DMS 273 (cell line): ENCODE results near the gene RGS3.
A peak's percentile ranks its signal among the peaks of the same experiment; 100 is the strongest.

ENCODE experiments used
- DNase-seq: peaks from one replicate; lab custom pipeline; 2025; ENCODE audit not compliant: unreplicated experiment; lab: John Stamatoyannopoulos, UW

RGS3 gene

GRCh38 chr9:113598451-113598850 is 134.9 kb downstream of the RGS3 start:
- no peak for DNase-seq

DNA sequence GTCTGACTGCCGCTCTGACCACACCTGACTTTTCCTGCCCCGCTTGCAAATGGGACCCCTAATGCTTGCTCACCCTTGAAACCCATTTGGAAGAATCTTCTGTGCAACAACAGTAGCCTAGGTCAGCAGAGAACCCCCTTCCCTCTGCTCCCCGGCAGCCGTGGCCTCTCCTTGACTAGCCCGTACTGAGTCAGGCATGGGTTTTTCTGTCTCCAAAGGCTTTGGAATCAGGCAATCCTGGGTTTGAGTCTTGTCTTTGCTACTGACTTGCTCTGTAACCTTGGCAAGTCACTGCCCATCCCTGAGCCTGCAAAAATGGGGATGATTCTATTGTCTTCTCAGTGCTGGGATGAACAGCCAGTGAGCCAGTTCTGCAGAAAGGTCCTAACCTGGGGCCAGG is 135.4 kb downstream of the RGS3 start:
- no peak for DNase-seq

- DNase-seq = peak; percentile 87
These were observed 136.1 kb downstream of the RGS3 start for GRCh38 chr9:113599646-113600022.

DNA sequence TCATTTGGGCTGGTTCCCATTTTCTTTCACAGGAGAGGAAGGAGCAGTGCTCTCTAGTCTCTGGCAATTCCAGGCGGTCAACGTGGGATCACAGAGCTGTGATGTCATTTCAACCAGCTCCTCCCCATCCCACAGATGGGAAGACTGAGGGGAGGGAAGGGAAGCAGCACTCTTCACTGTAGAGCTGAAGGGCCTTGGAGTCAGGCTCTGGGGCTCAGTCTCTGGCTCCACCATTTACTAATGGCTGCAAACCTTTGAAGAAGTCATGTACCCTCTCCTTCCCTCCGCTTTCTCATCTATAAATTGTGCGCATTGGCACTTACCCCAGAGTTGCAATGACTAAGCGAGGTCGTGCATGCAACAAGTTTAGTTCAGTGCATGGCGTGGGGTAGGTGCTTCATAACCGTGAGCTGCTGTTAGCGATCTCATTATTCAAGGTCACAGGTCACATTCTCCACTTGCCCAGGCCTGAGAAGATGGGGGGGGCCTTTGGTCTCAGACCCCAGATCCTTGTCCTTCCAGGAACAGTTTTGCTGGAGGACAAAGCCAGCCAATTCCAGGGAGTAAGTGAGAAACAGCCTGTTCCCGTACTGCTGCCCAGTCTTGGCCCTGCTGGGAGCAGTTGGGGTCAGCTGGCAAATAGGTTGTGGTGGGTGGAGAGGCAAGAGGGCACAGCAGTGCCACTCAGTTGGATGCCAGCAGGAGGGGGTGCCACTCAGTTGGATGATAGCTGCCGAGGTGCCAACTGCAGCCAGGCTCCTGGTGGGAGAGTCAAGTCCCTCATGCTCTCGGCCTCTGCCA is 136.7 kb downstream of the RGS3 start:
- DNase-seq = peak; percentile 45

DNA sequence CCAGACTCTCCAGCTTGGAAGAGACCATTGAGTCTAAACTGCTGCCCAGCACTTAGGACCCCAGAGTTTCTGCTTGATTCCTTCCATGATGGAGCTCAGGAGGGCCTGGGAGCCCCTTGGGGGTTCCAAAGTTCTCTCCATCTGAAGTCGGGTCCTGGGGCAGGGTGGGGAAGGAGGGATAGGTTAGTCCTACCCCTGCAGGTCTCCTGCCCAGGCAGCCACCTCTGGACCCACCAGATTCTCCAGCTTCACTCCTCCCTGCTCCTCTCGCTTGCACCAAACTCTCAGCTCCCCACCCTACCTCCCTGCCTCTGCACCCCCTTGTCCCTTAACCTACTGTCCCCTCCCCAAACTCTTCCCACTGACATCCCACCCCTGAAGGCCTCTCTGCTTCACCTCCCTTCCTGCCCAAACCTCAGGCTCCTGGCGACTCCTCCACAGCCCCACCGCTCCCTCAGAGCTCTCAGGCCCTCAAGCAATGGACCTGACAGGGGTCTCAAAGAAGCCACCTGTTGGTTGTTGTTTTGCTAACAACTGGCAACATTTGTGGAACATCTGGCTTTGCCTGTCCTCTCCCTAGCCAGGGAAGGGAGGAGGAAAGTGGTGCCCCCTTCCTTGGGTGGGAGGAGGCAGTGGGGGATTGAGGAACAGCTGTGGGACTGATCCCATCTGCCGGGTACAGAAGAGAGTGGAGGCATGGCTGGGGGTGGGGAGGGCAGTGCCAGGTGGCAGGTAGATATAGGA is 137.5 kb downstream of the RGS3 start:
- peak; percentile 93 for DNase-seq

DNA sequence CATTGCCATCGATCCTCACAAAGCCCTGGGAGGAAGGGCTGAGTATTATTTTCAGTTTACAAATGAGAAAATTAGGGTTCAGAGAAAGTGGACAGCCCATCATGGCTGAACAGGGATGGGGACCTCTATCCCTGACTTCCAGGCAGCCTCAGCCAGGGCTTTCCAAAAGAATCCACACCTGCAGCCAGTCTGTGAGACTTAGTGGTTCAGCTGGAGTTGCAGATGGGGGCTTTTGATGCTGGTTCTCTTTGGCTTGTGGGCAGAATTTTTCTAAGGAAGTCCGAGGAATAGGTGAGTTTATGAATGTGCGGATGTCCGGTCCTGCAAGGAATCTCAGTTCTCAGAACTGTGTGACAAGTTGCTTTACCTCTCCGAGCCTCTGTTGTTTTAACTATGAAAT is 138.1 kb downstream of the RGS3 start:
- DNase-seq = peak; percentile 76

DNA sequence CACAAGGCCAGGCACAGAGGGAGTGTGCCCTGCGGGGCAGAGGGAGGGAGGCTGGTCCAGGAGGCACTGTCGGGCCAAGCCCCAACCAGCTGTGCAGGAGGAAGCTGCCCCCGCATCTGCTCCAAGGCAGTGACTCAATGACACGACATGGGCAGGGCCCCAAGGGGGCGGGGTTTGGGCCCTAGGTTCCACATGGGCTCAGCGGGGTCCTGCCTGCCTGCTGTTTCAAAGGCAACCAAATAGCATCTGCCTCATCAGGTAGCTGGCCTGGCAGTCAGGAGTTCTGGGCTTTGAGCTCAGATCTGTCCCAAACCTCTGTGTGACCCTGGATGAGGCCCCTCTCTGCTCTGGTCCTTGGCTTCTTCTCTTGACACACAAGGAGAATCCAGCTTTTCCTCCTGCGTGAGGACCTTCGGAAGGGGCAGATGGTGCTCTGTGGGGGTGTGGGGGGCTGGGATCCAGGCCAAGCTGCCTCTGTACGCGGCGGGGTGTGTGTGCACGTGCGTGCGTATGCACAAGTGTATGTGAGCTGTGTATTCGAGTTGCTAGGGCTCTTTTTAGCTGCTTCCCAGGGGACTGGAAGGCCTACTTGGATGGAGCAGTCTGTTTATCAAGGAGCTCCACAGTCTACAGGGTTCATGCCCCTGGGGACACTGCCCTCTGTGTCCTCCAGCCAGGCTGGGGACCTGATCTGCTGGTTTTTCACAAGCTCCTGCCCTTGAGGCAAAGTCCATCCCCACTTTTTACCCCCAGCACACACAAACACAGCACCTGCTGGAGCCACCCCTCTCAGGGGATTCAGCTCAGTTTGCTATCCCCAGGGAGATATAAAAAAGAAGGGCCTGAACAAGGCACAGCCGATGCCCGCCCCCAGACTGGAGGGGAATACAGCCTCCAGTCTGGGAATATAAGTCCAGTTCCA is 138.9 kb downstream of the RGS3 start:
- peak; percentile 99 for DNase-seq

DNA sequence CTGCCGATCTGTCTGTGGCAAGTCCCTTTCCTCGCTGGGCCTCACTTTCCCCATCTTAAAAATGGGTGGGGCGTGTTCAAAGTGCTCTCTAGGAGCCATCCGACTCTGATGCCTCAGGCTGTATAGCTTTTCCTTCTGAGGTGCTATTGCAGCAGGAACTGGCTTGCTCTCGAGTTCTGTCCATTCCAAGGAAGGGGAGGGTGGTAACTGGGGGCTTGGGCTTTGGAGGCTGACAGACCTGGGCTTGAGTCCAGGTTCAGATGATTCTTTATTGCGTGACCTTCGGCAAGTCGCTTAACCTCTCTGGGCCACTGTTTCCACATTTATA is 139.5 kb downstream of the RGS3 start:
- DNase-seq = no peak

GRCh38 chr9:113603773-113604172 is 140.2 kb downstream of the RGS3 start:
- DNase-seq = peak; percentile 31

DNA sequence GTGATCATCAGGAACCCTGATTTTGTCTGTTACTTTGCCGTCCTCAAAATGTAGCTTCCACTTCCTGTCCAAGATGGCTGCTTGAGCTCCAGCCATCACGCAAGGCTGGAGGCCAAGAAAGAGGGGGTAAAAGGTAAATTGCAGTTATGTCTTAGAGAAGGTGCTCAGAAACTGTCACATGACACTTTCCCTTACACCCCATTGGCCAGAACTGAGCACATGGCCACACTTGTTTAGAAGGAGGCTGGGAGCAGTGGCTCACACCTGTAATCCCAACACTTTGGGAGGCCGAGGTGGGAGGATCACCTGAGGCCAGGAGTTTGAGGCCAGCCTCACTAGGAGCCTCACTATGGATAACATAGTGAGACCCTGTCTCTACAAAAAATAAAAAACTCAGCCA is 140.9 kb downstream of the RGS3 start:
- no peak for DNase-seq

DNA sequence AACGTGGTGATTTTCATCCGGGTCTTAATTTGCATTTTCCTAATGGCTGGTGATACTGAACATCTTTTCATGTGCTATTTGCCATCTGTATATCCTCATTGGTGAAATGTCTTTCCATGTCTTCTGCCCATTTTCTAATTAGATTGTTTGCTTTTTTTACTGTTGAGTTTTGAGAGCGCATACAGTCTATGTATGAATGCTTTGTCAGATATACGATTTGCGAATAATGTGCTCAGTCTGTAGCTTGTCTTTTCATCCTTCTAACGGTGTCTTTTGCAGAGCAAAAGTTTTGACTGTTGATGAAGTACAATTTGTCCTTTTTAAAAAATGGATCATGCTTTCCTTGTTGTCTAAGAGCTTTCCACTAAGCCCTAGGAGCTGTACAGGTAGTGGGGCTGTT is 143.0 kb downstream of the RGS3 start:
- DNase-seq = no peak

DNA sequence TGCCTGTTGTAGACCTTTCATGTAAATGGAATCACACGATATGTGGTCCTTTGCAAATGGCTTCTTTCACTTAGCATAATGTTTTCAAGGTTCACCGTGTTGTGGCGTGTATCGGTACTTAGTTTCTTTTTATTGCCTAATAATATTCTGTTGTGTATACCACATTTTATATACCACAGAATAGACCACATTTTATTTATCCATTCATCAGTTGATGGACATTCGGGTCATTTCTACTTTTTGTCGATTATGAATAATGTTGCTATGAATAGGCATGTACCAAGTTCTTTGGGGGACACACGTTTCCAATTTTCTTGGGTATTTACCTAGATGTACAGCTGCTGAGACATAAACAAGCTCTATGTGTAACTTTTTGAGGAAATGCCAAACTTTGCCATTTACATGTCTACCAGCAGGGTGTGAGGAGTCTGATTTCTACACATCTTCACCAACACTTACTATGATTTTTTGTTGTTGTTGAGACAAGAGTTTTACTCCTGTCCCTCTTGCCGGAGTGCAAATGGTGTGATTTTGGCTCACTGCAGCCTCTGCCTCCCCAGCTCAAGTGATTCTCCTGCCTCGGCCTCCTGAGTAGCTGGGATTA is 144.7 kb downstream of the RGS3 start:
- DNase-seq = no peak

GRCh38 chr9:113609562-113610318 is 146.2 kb downstream of the RGS3 start:
- DNase-seq = peak; percentile 35

- no peak for DNase-seq
These were observed 148.1 kb downstream of the RGS3 start for GRCh38 chr9:113611461-113612215.

- DNase-seq = no peak
These were observed 148.8 kb downstream of the RGS3 start for GRCh38 chr9:113612216-113612747.

DNA sequence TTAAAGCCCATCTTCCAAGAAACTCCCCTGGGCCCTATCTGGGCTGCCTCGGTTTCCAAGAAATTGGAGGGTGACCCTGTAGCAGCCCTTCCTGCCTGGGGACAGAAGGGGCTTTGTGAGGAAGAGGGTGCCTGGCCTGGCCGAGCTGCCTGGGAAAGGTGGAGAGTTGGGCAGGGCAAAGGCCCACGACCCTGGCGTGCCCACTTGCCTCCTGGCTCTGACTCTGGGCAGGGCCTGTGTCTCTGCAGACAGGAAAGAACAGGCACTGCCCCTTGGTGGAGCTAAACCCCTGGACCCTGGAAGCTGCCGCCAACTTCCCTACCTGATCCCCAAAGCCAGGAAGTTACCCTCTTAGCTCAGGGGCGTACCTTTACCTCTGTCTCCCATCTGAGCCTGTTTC is 149.3 kb downstream of the RGS3 start:
- no peak for DNase-seq

DNA sequence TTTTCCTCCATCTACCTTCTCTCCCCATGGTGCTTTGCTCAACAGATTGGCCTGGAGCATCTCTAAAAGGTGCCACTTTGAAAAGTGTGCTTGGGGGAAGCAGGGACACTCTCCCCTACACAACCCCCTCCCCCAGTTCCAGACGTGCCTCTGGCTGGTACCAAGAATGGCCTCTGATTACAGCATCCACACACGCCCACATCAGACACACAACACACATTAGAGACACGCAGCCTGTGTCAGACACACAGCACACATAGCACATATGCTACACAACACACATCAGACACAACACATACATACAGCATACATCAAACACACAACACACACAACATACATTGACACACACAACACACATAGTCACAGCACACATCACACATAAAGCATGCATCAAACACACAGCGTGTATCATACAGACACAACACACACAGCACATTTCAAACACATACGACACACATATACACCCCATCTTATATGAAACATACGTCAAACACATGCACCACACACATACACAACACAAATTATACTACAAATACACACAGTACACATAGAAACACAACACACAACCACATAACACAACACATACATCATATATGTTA is 150.4 kb downstream of the RGS3 start:
- no peak for DNase-seq

GRCh38 chr9:113614843-113615648 is 151.5 kb downstream of the RGS3 start:
- peak; percentile 39 for DNase-seq
